ENCODE measurements around the gene ACO1.

The ACO1 gene

GRCh38 chr9:32427111-32427873 lies 42.8 kb downstream of the ACO1 start:
- DNase-seq (ENCODE audit: insufficient read length, low spot score) (no peak), FAIRE-seq (no peak)
- TF ChIP-seq TAF1 (IDR thresholded peaks at IDR 0.05; ENCODE audit: low read depth, low read length), result no peak
- no peak for TF ChIP-seq PAX5 (IDR thresholded peaks at IDR 0.05; ENCODE audit: insufficient read depth, low read length, severe bottlenecking)
- no peak for TF ChIP-seq POLR2AphosphoS5 (IDR thresholded peaks at IDR 0.05; ENCODE audit: low read depth, low read length)
- no peak for TF ChIP-seq SPI1 (IDR thresholded peaks at IDR 0.05; ENCODE audit: low read depth, low read length)

- TF ChIP-seq POLR2A (IDR thresholded peaks at IDR 0.05; ENCODE audit: low read depth, low read length) (no peak), PAX5 (IDR thresholded peaks at IDR 0.05; ENCODE audit: insufficient read depth, low read length, severe bottlenecking) (no peak), TAF1 (IDR thresholded peaks at IDR 0.05; ENCODE audit: low read depth, low read length) (no peak), SPI1 (IDR thresholded peaks at IDR 0.05; ENCODE audit: low read depth, low read length) (no peak), POU2F2 (IDR thresholded peaks at IDR 0.05; ENCODE audit: low read depth, low read length) (no peak), POLR2AphosphoS5 (IDR thresholded peaks at IDR 0.05; ENCODE audit: low read depth, low read length) (no peak)
- FAIRE-seq (no peak), DNase-seq (ENCODE audit: insufficient read length, low spot score) (no peak)
These were observed 46.3 kb downstream of the ACO1 start for GRCh38 chr9:32430720-32431119.

GRCh38 chr9:32431196-32431595 lies 46.8 kb downstream of the ACO1 start:
- FAIRE-seq (no peak), DNase-seq (ENCODE audit: insufficient read length, low spot score) (no peak)
- TF ChIP-seq TAF1 (IDR thresholded peaks at IDR 0.05; ENCODE audit: low read depth, low read length) (no peak), SPI1 (IDR thresholded peaks at IDR 0.05; ENCODE audit: low read depth, low read length) (no peak), POLR2AphosphoS5 (IDR thresholded peaks at IDR 0.05; ENCODE audit: low read depth, low read length) (no peak), POLR2A (IDR thresholded peaks at IDR 0.05; ENCODE audit: low read depth, low read length) (no peak), POU2F2 (IDR thresholded peaks at IDR 0.05; ENCODE audit: low read depth, low read length) (no peak), PAX5 (IDR thresholded peaks at IDR 0.05; ENCODE audit: insufficient read depth, low read length, severe bottlenecking) (no peak)

- TF ChIP-seq POLR2A (IDR thresholded peaks at IDR 0.05; ENCODE audit: low read depth, low read length) (no peak), PAX5 (IDR thresholded peaks at IDR 0.05; ENCODE audit: insufficient read depth, low read length, severe bottlenecking) (no peak)
- FAIRE-seq (no peak), DNase-seq (ENCODE audit: insufficient read length, low spot score) (no peak)
These were observed 47.6 kb downstream of the ACO1 start for GRCh38 chr9:32431940-32432555.

- FAIRE-seq (no peak), DNase-seq (ENCODE audit: insufficient read length, low spot score) (no peak)
- TF ChIP-seq TAF1 (IDR thresholded peaks at IDR 0.05; ENCODE audit: low read depth, low read length) (no peak), PAX5 (IDR thresholded peaks at IDR 0.05; ENCODE audit: insufficient read depth, low read length, severe bottlenecking) (no peak), POU2F2 (IDR thresholded peaks at IDR 0.05; ENCODE audit: low read depth, low read length) (no peak), POLR2A (IDR thresholded peaks at IDR 0.05; ENCODE audit: low read depth, low read length) (no peak)
These were observed 50.4 kb downstream of the ACO1 start for GRCh38 chr9:32434892-32435291.

- TF ChIP-seq SPI1 (IDR thresholded peaks at IDR 0.05; ENCODE audit: low read depth, low read length) (no peak), PAX5 (IDR thresholded peaks at IDR 0.05; ENCODE audit: insufficient read depth, low read length, severe bottlenecking) (no peak), POU2F2 (IDR thresholded peaks at IDR 0.05; ENCODE audit: low read depth, low read length) (no peak), POLR2A (IDR thresholded peaks at IDR 0.05; ENCODE audit: low read depth, low read length) (no peak), TAF1 (IDR thresholded peaks at IDR 0.05; ENCODE audit: low read depth, low read length) (no peak), POLR2AphosphoS5 (IDR thresholded peaks at IDR 0.05; ENCODE audit: low read depth, low read length) (no peak)
- FAIRE-seq, result no peak
- no peak for DNase-seq (ENCODE audit: insufficient read length, low spot score)
These were observed 57.2 kb downstream of the ACO1 start for GRCh38 chr9:32441678-32442077.

GRCh38 chr9:32442433-32442832 lies 58.0 kb downstream of the ACO1 start:
- FAIRE-seq, result no peak
- DNase-seq (ENCODE audit: insufficient read length, low spot score), result no peak
- TF ChIP-seq POLR2A (IDR thresholded peaks at IDR 0.05; ENCODE audit: low read depth, low read length) (no peak), SPI1 (IDR thresholded peaks at IDR 0.05; ENCODE audit: low read depth, low read length) (no peak), PAX5 (IDR thresholded peaks at IDR 0.05; ENCODE audit: insufficient read depth, low read length, severe bottlenecking) (no peak), POLR2AphosphoS5 (IDR thresholded peaks at IDR 0.05; ENCODE audit: low read depth, low read length) (no peak), TAF1 (IDR thresholded peaks at IDR 0.05; ENCODE audit: low read depth, low read length) (no peak), POU2F2 (IDR thresholded peaks at IDR 0.05; ENCODE audit: low read depth, low read length) (no peak)

- FAIRE-seq (no peak), DNase-seq (ENCODE audit: insufficient read length, low spot score) (no peak)
- TF ChIP-seq TAF1 (IDR thresholded peaks at IDR 0.05; ENCODE audit: low read depth, low read length), result no peak
- TF ChIP-seq POLR2AphosphoS5 (IDR thresholded peaks at IDR 0.05; ENCODE audit: low read depth, low read length), result no peak
- no peak for TF ChIP-seq POLR2A (IDR thresholded peaks at IDR 0.05; ENCODE audit: low read depth, low read length)
- no peak for TF ChIP-seq POU2F2 (IDR thresholded peaks at IDR 0.05; ENCODE audit: low read depth, low read length)
- no peak for TF ChIP-seq PAX5 (IDR thresholded peaks at IDR 0.05; ENCODE audit: insufficient read depth, low read length, severe bottlenecking)
- TF ChIP-seq SPI1 (IDR thresholded peaks at IDR 0.05; ENCODE audit: low read depth, low read length), result no peak
These were observed 65.5 kb downstream of the ACO1 start for GRCh38 chr9:32449969-32450368.

GRCh38 chr9:32454280-32454679 lies 69.8 kb downstream of the ACO1 start:
- no peak for TF ChIP-seq SPI1 (IDR thresholded peaks at IDR 0.05; ENCODE audit: low read depth, low read length)
- TF ChIP-seq POU2F2 (IDR thresholded peaks at IDR 0.05; ENCODE audit: low read depth, low read length), result no peak
- no peak for TF ChIP-seq PAX5 (IDR thresholded peaks at IDR 0.05; ENCODE audit: insufficient read depth, low read length, severe bottlenecking)
- no peak for TF ChIP-seq POLR2A (IDR thresholded peaks at IDR 0.05; ENCODE audit: low read depth, low read length)
- TF ChIP-seq TAF1 (IDR thresholded peaks at IDR 0.05; ENCODE audit: low read depth, low read length), result no peak
- TF ChIP-seq POLR2AphosphoS5 (IDR thresholded peaks at IDR 0.05; ENCODE audit: low read depth, low read length), result no peak
- no peak for FAIRE-seq
- DNase-seq (ENCODE audit: insufficient read length, low spot score), result no peak

GRCh38 chr9:32455738-32456137 lies 71.3 kb downstream of the ACO1 start:
- no peak for FAIRE-seq
- no peak for DNase-seq (ENCODE audit: insufficient read length, low spot score)
- no peak for TF ChIP-seq POU2F2 (IDR thresholded peaks at IDR 0.05; ENCODE audit: low read depth, low read length)
- no peak for TF ChIP-seq POLR2A (IDR thresholded peaks at IDR 0.05; ENCODE audit: low read depth, low read length)
- no peak for TF ChIP-seq PAX5 (IDR thresholded peaks at IDR 0.05; ENCODE audit: insufficient read depth, low read length, severe bottlenecking)
- no peak for TF ChIP-seq POLR2AphosphoS5 (IDR thresholded peaks at IDR 0.05; ENCODE audit: low read depth, low read length)
- TF ChIP-seq TAF1 (IDR thresholded peaks at IDR 0.05; ENCODE audit: low read depth, low read length), result no peak
- no peak for TF ChIP-seq SPI1 (IDR thresholded peaks at IDR 0.05; ENCODE audit: low read depth, low read length)
